ENCODE measurements around the gene CST7. TPM values are rescaled to one million over a fixed set of nuclear protein-coding genes. Genes with fewer than 3 reads are reported as not detected.

Gene CST7
- total RNA-seq, 1 donor from 2014 or later: 0.25 TPM

DNA sequence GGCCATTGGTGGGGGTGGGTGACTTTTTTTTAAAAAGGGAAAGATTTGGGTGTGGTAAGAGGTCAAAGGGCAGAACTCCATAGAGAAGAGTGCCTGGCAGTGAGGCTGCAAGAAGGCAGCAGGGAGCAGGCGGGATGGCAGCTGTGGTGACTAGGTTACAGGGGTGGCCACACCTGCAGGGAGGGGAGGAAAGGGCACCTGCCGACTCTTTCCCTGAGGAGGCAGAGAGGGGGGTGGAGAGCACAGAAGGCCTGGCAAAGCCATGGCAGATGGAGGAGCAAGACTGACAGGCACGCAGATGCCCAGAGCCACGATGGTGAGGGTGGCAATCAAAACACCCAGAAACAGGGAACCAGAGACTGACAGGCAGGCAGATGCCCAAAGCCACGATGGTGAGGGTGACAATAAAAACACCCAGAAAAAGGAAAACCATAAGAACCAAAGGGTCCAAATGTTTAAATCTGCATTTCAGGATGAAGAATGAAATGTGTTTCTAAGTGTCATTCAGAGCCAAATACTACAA is 19.3 kb downstream of the CST7 start:
- Mint-ChIP-seq H3K4me1 (ENCODE audit: low read depth, unreplicated experiment) (no peaks in the 10 kb centered on the region), H3K36me3 (ENCODE audit: low read depth, unreplicated experiment) (peaks cover 28% of the 10 kb centered on the region), H3K27ac (ENCODE audit: unreplicated experiment) (no peak overlapping the region), H3K9me3 (ENCODE audit: unreplicated experiment) (peaks cover 2% of the 10 kb centered on the region), H3K27me3 (ENCODE audit: low read depth, unreplicated experiment) (no peaks in the 10 kb centered on the region), H3K4me3 (ENCODE audit: unreplicated experiment) (no peak overlapping the region)
- TF ChIP-seq CTCF (IDR thresholded peaks at IDR 0.05; ENCODE audit: insufficient read depth, low read depth, low read length) (no peak), EZH2 (IDR thresholded peaks at IDR 0.05; ENCODE audit: insufficient read depth, low read length) (no peak)
- Histone ChIP-seq H3K9me3 (ENCODE audit: insufficient read depth, low read depth, low read length) (no peaks in the 10 kb centered on the region), H3K36me3 (ENCODE audit: insufficient read depth, low read length) (peaks cover 18% of the 10 kb centered on the region), H3K4me3 (ENCODE audit: insufficient read depth, low read depth, low read length) (no peak overlapping the region), H3K9ac (ENCODE audit: low read length) (no peak overlapping the region), H4K20me1 (ENCODE audit: insufficient read depth, low read length) (peaks cover 7% of the 10 kb centered on the region), H2AFZ (ENCODE audit: low read depth, low read length) (no peak overlapping the region), H3K27me3 (ENCODE audit: insufficient read depth, low read length) (no peaks in the 10 kb centered on the region), H3K4me1 (ENCODE audit: insufficient read depth, low read length) (no peaks in the 10 kb centered on the region), H3K4me2 (ENCODE audit: low read length) (no peak overlapping the region), H3K27ac (ENCODE audit: low read depth, low read length) (no peak overlapping the region), H3K79me2 (ENCODE audit: insufficient read depth, low read length) (no peaks in the 10 kb centered on the region)
- FAIRE-seq (no peak), DNase-seq (ENCODE audit: low read depth) (no peak)

DNA sequence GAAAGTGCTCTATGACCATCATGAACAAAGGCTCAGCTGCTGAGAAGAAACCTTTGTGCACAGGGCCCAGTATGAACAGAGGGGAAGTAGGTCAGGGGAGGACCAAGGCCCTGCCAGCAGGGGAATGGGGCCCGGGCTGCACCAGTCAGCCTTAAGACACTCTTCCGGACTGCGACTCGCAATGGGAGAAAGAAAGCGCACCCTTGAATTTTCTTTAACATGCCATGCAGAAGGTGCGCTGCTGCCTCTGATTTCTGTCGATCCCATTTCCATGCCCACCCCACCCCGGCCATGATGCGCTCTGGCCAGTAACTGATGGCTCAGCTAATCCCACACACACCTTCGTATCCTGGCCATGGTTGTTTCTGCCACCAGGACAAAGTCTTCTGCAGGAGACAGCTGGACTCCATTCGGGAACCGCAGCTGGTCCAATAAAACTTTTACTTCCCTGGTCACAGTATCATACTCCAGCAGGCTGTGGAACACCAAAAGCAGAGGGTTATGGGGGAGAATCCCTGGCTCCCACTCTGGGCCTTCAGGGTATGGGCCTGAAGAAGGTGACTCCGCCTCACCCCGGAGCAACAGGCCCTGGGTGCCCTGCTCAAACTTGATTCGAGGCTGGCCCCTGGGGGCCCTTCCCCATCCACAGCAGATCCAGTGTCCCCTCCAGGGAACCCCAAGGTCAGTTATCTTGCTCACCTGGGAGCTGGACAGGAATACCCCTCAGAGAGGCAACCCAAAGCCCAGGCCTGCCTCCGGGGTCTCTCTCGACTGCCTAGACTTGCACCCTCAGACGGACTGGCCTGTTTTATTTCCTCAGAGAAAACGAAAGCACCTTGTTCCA is 20.3 kb downstream of the CST7 start:
- Histone ChIP-seq H3K4me1 (ENCODE audit: insufficient read depth, low read length) (no peaks in the 10 kb centered on the region), H4K20me1 (ENCODE audit: insufficient read depth, low read length) (peaks cover 12% of the 10 kb centered on the region), H3K79me2 (ENCODE audit: insufficient read depth, low read length) (no peaks in the 10 kb centered on the region), H3K4me3 (ENCODE audit: insufficient read depth, low read depth, low read length) (no peak overlapping the region), H3K9me3 (ENCODE audit: insufficient read depth, low read depth, low read length) (no peaks in the 10 kb centered on the region), H3K4me2 (ENCODE audit: low read length) (no peak overlapping the region), H3K36me3 (ENCODE audit: insufficient read depth, low read length) (peaks cover 14% of the 10 kb centered on the region), H3K27me3 (ENCODE audit: insufficient read depth, low read length) (no peaks in the 10 kb centered on the region), H2AFZ (ENCODE audit: low read depth, low read length) (no peak overlapping the region), H3K27ac (ENCODE audit: low read depth, low read length) (no peak overlapping the region), H3K9ac (ENCODE audit: low read length) (no peak overlapping the region)
- DNase-seq (ENCODE audit: low read depth): no peak
- Mint-ChIP-seq H3K4me3 (ENCODE audit: unreplicated experiment) (no peak overlapping the region), H3K27me3 (ENCODE audit: low read depth, unreplicated experiment) (no peaks in the 10 kb centered on the region), H3K27ac (ENCODE audit: unreplicated experiment) (no peak overlapping the region), H3K4me1 (ENCODE audit: low read depth, unreplicated experiment) (no peaks in the 10 kb centered on the region), H3K36me3 (ENCODE audit: low read depth, unreplicated experiment) (peaks cover 24% of the 10 kb centered on the region), H3K9me3 (ENCODE audit: unreplicated experiment) (peaks cover 2% of the 10 kb centered on the region)
- no peak for FAIRE-seq
- TF ChIP-seq CTCF (IDR thresholded peaks at IDR 0.05; ENCODE audit: insufficient read depth, low read depth, low read length) (no peak), EZH2 (IDR thresholded peaks at IDR 0.05; ENCODE audit: insufficient read depth, low read length) (no peak)
